GM18519 (cell line): Measurements from ENCODE around the gene CA10.

Experiments
- ATAC-seq: cut with Tn5 transposase; IDR thresholded peaks from one replicate; pipeline ENCODE4 v1.9.1; 2021; ENCODE audit warnings: mild to moderate bottlenecking, moderate library complexity; ENCODE audit not compliant: unreplicated experiment, low FRiP score

CA10 gene

DNA sequence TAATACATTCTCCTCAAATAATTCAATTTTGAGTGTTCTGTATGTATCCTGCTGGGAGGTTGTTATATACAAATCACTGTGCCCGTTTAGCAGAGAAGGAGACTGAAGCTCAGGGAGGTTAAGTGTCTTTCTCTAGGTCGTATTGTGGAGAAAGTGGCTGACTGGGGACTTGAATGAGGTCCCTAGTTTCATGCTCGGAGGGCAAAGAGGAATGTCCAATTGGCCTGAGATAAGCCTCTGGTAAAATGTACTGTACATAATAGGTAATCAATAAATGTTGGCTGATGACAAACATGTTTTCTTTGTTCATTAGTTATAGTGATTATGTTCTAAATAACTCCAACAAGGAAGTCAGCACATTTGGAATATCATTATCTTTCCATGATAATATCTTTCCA is 455.6 kb downstream of the CA10 start:
- no peak for ATAC-seq

DNA sequence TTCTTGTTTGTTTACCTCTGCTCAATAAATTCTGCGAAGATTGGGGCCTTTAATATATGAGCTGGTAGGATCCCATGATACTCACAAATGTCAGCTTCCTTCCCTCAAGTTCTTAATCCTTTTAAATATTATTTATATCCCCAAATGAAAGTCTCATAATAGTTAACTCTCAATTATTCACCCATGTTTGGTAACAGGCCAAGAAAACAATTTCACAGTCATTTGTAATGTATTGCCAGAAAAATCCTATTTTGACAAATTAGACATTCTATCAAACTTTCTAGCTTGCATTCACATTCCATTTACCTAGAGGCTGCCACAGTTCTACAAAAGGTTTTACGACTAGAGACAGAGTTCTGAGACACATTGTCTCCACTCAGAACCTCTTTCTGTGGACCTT is 457.0 kb downstream of the CA10 start:
- no peak for ATAC-seq

DNA sequence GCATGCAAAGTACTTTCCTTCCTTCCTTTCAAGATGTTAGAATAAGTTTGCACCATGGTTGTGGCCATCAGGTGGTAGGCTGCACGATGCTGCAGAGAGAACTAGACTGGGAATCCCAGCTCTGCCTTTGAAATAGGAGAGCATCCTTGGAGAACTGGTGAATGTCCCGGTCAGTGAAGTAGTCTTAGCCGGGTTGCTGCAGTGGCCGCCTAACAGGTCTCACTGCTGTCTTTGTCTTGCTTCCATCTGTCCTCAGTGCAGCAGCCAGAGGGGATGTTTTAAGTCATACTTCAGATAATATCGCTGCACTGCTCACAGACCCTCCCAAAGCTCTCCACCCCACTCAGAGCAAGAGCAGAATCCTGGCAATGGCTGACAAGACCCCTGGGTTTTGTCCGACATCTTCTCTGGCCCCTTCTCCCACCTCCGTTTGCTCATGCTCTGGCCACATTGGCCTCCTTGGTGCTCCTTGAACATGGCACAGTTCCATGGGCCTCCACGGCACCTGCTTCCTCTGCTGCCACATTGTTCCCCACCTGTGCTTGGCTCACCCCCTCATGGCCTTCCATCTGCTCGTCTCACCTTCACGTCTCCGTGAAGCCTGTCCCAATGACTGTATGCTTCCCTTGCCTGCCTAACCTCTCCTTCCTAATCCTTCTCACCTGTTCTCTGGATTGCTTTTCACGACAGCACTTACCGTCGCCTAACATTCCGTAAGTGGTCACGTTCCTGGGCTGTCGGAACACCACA is 458.3 kb downstream of the CA10 start:
- no peak for ATAC-seq

DNA sequence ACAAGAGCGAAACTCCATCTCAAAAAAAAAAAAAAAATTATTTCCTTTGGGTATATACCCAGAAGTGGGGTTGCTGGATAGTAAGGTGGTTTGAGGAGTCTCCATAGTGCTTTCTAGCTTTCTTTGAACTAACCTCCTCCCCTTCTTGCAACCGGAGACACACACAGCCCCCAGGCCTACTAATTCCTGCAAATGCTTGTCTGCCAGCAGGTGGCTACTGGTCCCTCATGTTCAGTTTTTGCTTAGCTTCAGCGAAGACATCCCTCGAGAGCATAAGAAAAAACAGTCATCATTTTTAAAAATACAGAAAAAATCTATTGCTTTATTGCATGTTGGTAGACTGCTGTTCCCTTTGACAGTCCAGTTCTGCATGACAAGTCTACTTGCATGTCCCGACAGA is 459.2 kb downstream of the CA10 start:
- ATAC-seq = no peak

DNA sequence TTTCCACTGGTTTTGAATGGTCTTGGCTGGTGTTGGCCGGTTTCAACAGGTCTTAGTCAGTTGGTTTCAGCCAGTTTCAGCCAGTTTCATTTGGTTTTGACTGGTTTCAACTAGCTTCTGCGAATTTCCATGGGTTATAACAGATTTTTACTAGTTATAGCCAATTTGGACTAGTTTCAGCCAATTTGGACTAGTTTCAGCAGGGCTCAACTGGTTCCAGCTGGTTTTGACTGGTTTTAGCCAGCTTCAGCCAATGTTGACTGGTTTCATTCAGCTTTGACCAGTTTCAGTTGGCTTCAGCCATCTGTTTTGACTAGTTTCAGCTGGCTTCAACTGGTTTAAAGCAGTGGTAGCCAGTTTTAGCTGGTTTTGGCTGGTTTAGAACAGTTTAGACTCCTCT is 465.6 kb downstream of the CA10 start:
- no peak for ATAC-seq

DNA sequence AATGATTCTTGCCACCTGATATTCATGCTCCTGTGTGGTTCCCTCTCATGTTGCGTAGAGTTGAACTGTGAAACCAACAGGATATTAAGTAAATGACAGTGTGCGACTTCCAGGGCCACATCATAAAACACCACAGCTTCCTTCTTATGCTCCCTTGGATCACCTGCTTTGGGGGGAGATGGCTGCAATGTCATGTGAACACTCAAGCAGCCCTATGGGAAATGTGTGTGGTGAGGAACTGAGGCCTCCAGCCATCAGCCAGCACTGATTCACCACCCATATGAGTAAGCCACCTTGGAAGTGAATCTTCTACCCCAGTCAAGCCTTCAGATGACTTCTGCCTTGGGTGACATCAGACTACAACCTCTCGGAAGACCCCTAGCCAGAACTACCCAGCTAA is 470.6 kb downstream of the CA10 start:
- no peak for ATAC-seq

DNA sequence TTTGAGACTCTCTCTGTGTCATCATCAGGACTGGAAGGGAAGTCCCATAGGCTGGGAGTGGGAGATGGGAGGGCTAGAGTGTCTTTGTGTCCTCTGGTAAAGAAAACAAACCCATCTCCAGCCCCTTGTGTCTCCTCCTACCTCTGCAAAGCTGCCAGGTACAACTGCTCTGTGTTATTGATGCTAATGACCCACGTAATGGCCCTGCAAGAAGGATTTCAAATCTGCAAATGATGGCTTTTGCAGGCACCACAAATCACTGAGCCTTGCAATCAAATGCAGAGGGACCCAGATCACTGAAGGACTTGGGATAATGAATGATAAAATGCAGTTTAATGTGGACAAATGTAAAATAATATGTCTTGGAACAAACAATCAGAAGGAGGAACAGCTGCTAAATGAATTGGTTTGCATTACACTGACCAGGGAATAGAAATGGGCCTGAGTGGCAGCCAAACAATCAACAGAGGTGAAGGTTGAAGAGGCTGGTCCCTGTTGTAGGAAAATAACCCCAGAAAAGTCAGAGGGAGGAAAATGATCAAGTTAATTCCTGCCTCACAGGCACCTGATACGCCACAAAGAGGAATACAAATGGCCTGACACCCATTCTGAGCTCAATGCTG is 473.1 kb downstream of the CA10 start:
- ATAC-seq = no peak

DNA sequence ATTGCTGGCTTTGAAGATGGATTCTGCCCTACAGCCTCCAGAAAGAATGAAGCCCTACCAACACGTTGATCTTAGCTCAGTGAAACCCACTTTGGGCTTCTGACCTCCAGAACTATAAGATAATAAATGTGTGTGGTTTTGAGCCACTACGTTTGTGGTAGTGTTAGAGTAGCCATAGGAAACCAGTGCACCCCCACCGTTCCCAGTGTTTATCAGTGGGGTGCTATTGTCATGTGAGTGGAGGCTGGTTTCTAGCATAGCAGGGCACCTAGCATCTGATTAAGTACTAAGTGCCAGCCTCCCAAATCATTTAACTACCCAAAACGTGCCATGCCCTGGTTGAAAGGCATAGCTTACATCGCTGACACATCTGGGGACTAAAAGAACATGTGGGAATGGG is 474.3 kb downstream of the CA10 start:
- no peak for ATAC-seq

DNA sequence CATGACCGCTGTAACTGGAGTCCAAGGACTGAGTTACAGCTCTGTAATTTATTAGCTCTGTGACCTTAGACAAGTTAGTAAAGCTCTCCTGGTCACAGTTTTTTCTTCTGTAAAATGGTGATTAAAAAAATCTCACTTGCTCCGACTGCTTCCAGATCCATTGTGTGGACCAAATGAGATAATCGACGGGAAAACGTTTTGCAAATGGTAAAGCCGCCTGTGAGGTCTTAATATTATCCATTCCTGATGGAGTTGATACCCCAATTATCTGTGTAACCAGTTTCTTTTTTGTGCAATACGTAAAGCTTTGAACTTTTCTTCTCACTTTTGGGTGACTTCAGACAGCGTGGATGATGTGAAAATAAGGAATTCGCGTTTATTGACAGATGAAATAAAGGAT is 475.2 kb downstream of the CA10 start:
- no peak for ATAC-seq

DNA sequence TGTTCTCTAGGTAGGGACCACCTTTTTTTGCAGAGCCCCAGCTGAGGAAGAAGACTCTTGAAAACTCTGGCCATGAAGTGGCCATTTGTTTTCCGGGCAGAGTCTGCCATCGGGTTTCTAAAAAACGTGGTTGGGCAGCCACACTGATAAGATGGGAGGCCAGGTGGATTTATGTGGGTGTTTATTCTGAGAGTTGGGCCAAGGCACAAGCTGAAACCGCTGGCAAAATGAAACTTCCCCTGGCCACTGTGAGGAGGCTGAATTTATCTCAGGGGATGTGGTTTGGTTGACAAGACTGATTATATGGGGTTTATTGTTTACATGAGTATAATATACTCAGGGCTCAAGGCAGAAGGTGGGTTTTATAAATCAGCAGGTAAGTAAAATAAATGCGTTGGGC is 476.4 kb downstream of the CA10 start:
- no peak for ATAC-seq

DNA sequence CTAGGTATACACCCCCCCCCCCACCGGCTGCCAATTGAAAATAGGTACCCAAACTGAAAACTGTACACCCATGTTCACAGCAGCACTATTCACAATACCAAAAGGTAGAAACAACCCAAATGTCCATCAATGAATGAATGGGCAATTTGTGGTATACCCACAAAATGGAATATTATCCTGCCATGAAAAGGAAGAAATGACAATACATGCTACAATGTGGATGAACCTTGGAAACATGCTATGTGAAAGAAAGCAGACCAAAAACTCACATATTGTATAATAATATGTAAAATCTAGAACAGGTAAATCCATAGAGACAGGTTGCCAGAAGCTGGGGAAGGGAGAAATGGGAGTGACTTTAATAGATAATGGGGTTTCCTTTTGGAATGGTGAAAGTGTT is 480.6 kb downstream of the CA10 start:
- ATAC-seq = no peak

DNA sequence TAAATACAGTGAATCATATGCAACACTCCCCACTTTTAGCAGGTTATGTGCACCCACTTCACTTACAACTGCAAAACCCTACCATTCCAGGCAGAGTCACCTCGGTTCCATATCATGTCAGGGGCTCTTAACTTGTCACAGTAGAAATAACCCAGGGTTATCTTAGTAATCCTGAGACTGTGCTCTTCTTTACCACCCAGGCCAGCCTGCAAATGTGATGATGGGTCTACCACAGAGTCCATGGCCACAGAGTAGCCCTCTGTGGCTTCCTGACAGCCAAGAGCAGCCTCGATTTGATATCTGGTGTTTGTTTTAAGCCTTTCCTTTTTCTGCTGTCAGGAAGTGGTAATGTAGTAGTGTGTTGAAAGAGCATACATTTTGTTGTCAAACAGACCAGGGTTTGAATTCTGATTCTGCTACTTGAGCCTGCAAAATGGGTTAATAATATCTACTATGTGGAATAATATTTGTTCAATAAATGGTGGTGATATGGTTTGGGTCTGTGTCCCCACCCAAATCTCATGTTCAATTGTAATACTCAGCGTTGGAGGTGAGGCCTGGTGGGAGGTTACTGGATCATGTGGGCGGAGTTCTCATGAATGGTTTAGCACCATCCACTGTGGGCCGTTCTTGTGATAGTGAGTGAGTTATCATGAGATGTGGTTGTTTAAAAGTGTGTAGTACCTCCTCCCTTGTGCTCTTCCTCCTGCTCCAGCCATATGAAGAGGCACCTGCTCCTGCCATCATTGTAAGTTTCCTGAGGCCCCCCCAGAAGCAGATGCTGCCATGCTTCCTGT is 481.6 kb downstream of the CA10 start:
- ATAC-seq = no peak

DNA sequence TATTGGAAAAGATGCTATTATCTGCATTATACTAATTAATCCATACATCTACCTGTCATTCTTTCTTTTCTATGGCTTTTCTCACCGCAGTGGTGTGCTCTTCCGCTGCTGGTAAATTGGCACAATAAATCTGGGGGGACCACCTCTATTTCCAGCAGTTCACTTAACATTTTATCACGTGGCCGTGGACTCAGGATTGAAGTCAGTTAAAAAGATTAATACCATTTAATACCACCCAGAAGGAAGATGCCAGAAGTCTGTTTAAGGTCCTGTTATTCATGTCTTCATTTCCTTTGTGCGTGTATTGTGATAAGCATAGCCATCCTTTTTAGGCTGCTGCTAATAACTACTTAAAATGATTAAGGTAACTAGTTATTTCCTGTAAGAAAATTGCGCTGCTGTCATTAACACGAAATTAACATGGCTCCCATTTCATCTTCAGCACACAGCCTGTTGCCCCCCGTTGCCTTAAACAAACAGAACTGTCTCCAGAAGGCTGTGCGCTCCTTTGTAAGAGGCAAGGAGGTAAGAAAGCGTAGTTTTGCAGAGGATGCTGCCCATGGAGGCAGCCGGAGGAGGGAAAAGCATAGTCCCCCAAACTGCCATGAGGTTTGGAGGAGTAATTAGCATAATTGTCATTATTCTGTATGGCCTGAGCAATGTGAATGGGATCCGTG is 483.8 kb downstream of the CA10 start:
- ATAC-seq = no peak

DNA sequence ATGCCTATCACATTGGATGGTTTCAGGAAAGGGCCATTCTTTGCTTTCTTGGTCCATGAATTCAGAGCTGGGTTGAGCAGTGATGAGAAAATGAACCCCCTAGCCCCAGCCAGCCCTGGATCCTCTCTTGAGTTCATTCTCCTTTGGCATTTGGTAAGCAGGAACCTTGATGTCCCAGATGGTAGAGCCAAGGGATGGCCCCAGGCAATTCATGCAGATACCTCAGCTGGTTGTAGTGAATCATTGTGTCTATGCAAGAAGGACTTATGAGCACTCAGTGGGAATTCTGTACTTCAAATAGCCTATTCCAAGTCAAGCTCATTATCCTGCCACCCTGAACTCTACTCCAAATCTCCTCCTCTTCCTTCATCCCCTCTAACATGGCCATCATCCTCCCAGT is 485.4 kb downstream of the CA10 start:
- ATAC-seq = no peak

DNA sequence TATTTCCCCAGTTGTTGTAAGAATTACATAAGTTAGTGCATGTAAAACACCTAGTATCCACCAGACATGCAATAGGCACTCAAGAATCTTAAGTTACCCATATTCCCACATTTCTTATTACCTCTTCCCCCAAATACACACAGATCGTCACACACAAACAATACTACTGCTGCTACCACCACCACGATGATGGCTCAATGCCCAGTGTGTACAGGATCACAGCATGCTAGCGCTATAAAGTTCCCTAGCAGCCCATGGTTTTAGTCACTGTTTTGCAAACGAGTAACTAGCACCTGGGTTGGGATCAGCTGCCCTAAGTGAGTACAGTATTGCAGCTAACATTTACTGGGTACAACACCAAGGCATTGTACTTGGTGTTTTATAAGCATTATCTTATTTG is 486.4 kb downstream of the CA10 start:
- ATAC-seq = no peak

DNA sequence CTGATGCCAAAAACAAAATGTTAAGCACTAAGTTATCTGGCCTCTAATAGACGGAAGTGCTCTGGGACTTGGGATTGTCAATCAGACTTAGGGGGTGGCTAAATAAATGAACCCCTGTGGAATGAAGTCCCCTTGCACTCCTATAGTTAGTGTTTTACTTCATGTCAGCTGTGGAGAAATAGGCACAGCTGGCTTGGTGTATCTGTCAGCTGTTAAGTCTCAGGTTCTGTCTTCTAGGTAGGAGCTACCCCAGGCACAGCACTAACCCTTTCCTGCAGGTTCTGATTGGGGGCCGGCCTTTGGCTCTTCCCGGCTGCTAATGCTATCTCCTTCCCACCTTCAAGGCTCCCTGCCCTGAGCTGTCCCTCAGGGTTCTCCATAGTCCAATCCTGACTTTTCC is 487.6 kb downstream of the CA10 start:
- ATAC-seq = no peak

DNA sequence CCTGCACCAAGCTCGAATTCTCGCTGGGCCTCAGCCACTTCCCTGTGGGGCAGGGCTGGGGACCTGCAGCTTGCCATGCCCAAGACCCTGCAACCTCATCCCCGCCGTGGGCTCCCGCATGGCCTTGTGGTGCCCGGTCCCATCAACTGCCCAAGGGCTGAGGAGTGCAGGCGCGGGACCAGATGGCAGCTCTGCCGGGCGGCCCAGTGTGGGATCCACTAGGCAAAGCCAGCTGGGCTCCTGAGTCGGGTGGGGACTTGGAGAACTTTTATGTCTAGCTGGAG is 489.6 kb downstream of the CA10 start:
- ATAC-seq = no peak

DNA sequence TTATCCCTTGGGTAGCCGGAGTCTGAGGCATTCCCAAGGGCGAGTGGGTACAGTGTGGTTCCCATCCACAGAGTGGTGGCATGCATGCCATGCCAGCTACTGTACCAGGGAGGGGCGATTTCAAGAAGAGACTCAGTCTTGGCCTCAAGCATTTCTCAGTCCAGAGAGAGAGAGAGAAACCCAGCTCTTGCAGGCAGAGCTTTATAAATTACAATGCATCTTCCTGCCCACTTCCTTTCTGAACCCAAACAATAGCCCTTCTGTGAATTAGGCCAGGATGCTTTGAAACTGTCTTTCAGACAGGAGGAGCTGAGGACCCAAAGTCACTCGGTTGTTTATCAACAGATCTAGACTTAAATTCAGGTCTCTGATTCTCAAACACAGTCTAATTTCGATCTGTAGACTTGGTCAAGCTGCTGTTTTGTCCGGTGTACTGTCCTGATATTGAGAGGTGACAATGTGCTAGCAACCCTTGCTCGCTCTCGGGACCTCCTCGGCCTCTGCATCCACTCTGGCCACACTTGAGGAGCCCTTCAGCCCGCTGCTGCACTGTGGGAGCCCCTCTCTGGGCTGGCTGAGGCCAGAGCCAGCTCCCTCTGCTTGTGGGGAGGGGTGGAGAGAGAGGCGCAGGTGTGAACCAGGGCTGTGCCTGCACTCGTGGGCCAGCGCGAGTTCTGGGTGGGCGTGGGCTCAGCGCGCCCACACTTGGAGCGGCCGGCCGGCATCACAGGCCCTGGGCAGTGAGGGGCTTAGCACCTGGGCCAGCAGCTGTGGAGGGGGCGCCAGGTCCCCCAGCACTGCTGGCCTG is 490.2 kb downstream of the CA10 start:
- ATAC-seq = no peak

DNA sequence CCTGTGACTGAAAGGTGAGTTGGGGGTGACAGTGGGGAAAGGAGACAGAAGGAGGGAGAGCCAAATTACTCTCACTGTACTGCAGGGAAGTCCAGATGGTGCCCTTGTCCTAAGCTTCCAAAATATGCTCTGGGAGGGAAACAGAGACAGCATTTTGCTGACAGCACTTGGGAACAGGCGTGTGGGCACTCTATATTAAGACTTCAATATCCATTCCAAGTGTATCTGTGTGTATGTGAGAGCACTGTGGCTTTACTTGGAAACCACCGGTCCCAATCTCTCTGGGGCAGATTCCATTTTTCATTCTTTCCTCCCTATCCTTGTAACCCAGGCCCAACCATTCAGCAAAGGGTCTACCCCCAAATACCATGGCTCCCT is 490.8 kb downstream of the CA10 start:
- ATAC-seq = no peak

DNA sequence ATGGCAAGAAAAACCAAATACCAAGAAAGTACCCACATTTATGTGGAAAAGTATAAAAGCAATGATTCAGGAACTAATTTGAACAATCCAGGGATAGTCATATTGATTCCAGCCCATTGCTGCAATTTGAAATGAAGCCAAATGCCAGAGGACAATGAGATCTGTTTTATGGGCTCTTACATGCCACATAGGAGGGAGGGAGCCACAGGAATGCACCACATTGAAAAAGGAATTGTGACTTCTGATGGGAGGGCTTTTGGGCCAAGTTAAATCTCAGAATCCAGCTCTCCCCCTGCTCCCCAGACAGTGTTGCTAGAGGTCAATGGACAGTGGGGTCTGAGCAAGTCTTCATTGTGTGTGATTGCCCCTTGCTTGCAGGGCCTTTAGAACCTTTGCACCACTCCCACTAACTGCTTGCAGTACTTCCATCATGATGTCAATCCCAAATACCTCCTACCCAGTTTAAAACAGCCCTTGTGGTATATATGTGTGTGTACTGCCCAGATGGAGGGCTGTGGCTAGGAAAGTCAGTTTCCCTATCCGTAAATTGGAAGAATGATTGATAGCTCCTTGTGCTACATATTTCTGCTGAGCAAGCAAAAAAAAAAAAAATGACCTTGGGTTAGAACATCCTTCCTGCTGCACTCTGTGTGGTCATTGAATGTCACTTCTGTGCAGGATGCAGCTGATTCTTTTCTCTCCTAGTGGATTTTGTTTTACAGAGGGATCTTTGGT is 491.4 kb downstream of the CA10 start:
- no peak for ATAC-seq
